DOHH2 (cell line): Measurements from ENCODE around the gene HOXC4.

Experiments
- H3F3A ChIP-seq: fragments of 200-600 bp; sonication (generic), shearing (Covaris generic); 2 replicates; pipeline ENCODE4 v1.6.0; 2016; ENCODE audit warnings: antibody characterized with exemption, mild to moderate bottlenecking; ENCODE audit not compliant: control insufficient read depth, insufficient read depth
- H3K27ac ChIP-seq: fragments of 200-600 bp; sonication (generic); 2 replicates; pipeline ENCODE4 v1.5.1; 2014; ENCODE audit warnings: low read depth, mild to moderate bottlenecking, low read length, moderate library complexity
- H3K27me3 ChIP-seq: fragments of 200-600 bp; sonication (generic); 2 replicates; pipeline ENCODE4 v1.6.1; 2014; ENCODE audit warnings: mild to moderate bottlenecking, low read length, mixed read lengths; ENCODE audit not compliant: control insufficient read depth
- H3K36me3 ChIP-seq: fragments of 200-600 bp; sonication (generic); 2 replicates; pipeline ENCODE4 v1.6.1; 2014; ENCODE audit warnings: mild to moderate bottlenecking, low read length, moderate library complexity, mixed read lengths; ENCODE audit not compliant: control insufficient read depth
- H3K4me1 ChIP-seq: fragments of 200-600 bp; sonication (generic); 2 replicates; pipeline ENCODE4 v1.6.1; 2014; ENCODE audit warnings: mild to moderate bottlenecking, low read length, mixed read lengths; ENCODE audit not compliant: control insufficient read depth
- H3K4me2 ChIP-seq: fragments of 200-600 bp; sonication (generic); 2 replicates; pipeline ENCODE4 v1.6.0; 2014; ENCODE audit warnings: mild to moderate bottlenecking, low read length, moderate library complexity
- H3K4me3 ChIP-seq: fragments of 200-600 bp; sonication (generic); 2 replicates; pipeline ENCODE4 v1.5.1; 2014; ENCODE audit warnings: mild to moderate bottlenecking, low read length, mixed read lengths
- H3K79me2 ChIP-seq: fragments of 200-600 bp; sonication (generic); 2 replicates; pipeline ENCODE4 v1.6.1; 2014; ENCODE audit warnings: mild to moderate bottlenecking, low read length, mixed read lengths; ENCODE audit not compliant: control insufficient read depth
- H3K9me2 ChIP-seq: fragments of 200-600 bp; sonication (generic); replicated peaks from 2 replicates; pipeline ENCODE4 v1.6.1; 2014; ENCODE audit warnings: mild to moderate bottlenecking, low read length, mixed read lengths; ENCODE audit not compliant: control insufficient read depth
- H3K9me3 ChIP-seq: fragments of 200-600 bp; sonication (generic); 2 replicates; pipeline ENCODE4 v1.6.1; 2014; ENCODE audit warnings: antibody characterized with exemption, low read length, mixed read lengths; ENCODE audit not compliant: control insufficient read depth, insufficient read depth
- H4K20me1 ChIP-seq: fragments of 200-600 bp; sonication (generic); 2 replicates; pipeline ENCODE4 v1.6.0; 2014; ENCODE audit warnings: low read depth, mild to moderate bottlenecking, antibody characterized with exemption, low read length, moderate library complexity; ENCODE audit not compliant: control insufficient read depth, insufficient read depth
- CTCF ChIP-seq: fragments of 200-600 bp; sonication (generic); IDR thresholded peaks from one replicate; pipeline ENCODE4 v1.5.1; 2014; ENCODE audit warnings: antibody characterized with exemption, mild to moderate bottlenecking, low read depth, low read length; ENCODE audit not compliant: poor library complexity, severe bottlenecking
- EZH2phosphoT487 ChIP-seq: fragments of 200-600 bp; sonication (generic); IDR thresholded peaks from 2 replicates; pipeline ENCODE4 v1.6.1; 2017; ENCODE audit warnings: borderline replicate concordance, mild to moderate bottlenecking, antibody characterized with exemption, low read length, moderate library complexity, mixed read lengths

Gene HOXC4

GRCh38 chr12:54034785-54035310 is 18.8 kb upstream of the HOXC4 start:
- TF ChIP-seq EZH2phosphoT487, result no peak
- TF ChIP-seq CTCF, result no peak
- no peak overlapping the region for H3K4me2 ChIP-seq

DNA sequence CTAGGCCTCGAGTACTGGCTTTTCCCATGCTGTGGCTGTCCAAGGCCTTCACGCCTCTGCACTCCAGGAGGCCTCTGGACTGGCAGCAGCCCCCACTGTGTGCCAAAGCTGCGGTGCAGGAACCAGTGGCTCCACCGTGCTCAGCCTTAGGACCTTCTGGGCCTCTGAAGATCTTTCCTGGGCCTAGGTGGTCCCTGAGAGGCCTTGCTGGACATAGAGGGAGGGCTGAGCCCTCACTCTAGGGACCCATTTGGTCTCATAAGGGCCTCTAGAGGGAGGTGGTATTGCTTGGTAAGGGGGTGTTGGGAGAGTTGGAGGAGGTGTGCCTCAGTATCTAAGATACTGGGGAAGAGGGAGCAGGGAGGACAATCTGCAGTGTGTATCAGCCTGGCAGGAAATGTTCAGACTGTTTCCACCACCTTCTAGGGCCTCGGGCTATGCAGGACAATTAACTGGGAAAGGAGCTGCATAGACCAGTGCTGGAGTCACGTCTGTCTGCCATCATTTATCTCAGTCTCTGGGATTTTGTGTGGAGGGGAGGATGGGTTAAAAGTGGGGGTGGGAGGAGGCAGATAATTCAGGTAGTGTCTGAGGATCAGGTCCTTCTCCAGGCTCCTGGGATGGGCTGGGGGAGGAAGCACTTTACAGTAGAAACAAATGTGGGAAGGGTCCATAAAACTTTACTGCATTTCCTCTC is 17.9 kb upstream of the HOXC4 start:
- Histone ChIP-seq H3K27ac (no peak overlapping the region), H3K36me3 (no peaks in the 10 kb centered on the region), H3K4me1 (peaks cover 14% of the 10 kb centered on the region), H3K4me3 (no peak overlapping the region), H3F3A (no peaks in the 10 kb centered on the region), H3K79me2 (no peaks in the 10 kb centered on the region), H4K20me1 (no peaks in the 10 kb centered on the region), H3K9me3 (no peaks in the 10 kb centered on the region), H3K9me2 (no peaks in the 10 kb centered on the region), H3K27me3 (peaks cover 48% of the 10 kb centered on the region), H3K4me2 (no peak overlapping the region)
- TF ChIP-seq EZH2phosphoT487 (no peak), CTCF (no peak)

More at GRCh38 chr12:54034785-54035310, 18.8 kb upstream of the HOXC4 start:
- Histone ChIP-seq H3K4me3 (no peak overlapping the region), H3K4me1 (peaks cover 14% of the 10 kb centered on the region), H4K20me1 (no peaks in the 10 kb centered on the region), H3K9me3 (no peaks in the 10 kb centered on the region), H3K27ac (no peak overlapping the region), H3K9me2 (no peaks in the 10 kb centered on the region), H3K36me3 (no peaks in the 10 kb centered on the region), H3K27me3 (peaks cover 54% of the 10 kb centered on the region), H3K79me2 (no peaks in the 10 kb centered on the region), H3F3A (no peaks in the 10 kb centered on the region)

GRCh38 chr12:54036620-54037359 is 16.8 kb upstream of the HOXC4 start:
- Histone ChIP-seq H3K4me1 (peaks cover 14% of the 10 kb centered on the region), H3K9me2 (no peaks in the 10 kb centered on the region), H3K4me3 (no peak overlapping the region), H3K9me3 (no peaks in the 10 kb centered on the region), H3K36me3 (no peaks in the 10 kb centered on the region), H3F3A (no peaks in the 10 kb centered on the region), H3K27ac (no peak overlapping the region), H3K4me2 (no peak overlapping the region), H3K27me3 (peaks cover 37% of the 10 kb centered on the region), H3K79me2 (no peaks in the 10 kb centered on the region), H4K20me1 (no peaks in the 10 kb centered on the region)
- TF ChIP-seq CTCF (no peak), EZH2phosphoT487 (no peak)
